Neural cell (in vitro differentiated cells): ENCODE data around the gene MAN1B1. TPM values are rescaled to one million over a fixed set of nuclear protein-coding genes. Genes with fewer than 3 reads are reported as not detected.

Experiments used
- H2AFZ ChIP-seq: fragments of 200-600, 300-800 bp; sonication (generic), shearing (Covaris generic); 2 replicates; pipeline ENCODE4 v1.6.0; 2014; ENCODE audit warnings: low read depth, mild to moderate bottlenecking, antibody characterized with exemption, low read length, moderate library complexity
- H3F3A ChIP-seq: fragments of 200-600 bp; shearing (Covaris generic); 2 replicates; pipeline ENCODE4 v1.6.1; 2016; ENCODE audit warnings: mild to moderate bottlenecking, moderate library complexity, mixed read lengths, antibody characterized with exemption, low read length; ENCODE audit not compliant: insufficient read depth, poor library complexity, severe bottlenecking
- H3K27ac ChIP-seq: fragments of 200-600, 300-800 bp; sonication (generic), shearing (Covaris generic); 2 replicates; pipeline ENCODE4 v1.5.1; 2014; ENCODE audit warnings: mild to moderate bottlenecking, low read length, moderate library complexity
- H3K27me3 ChIP-seq: fragments of 300-800, 200-600 bp; sonication (generic), shearing (Covaris generic); 2 replicates; pipeline ENCODE4 v1.6.0; 2014; ENCODE audit warnings: mild to moderate bottlenecking, low read depth, low read length, moderate library complexity; ENCODE audit not compliant: insufficient read depth
- H3K36me3 ChIP-seq: fragments of 300-800, 200-600 bp; sonication (generic), shearing (Covaris generic); 2 replicates; pipeline ENCODE4 v1.5.1; 2014; ENCODE audit warnings: mild to moderate bottlenecking, antibody characterized with exemption, low read length, moderate library complexity; ENCODE audit not compliant: insufficient read depth
- H3K4me2 ChIP-seq: fragments of 300-800, 200-600 bp; sonication (generic), shearing (Covaris generic); 2 replicates; pipeline ENCODE4 v1.6.0; 2014; ENCODE audit warnings: mild to moderate bottlenecking, low read length
- H3K4me3 ChIP-seq: fragments of 300-800, 200-600 bp; sonication (generic), shearing (Covaris generic); 2 replicates; pipeline ENCODE4 v1.5.1; 2014; ENCODE audit warnings: mild to moderate bottlenecking, low read length, moderate library complexity
- H3K79me2 ChIP-seq: fragments of 200-600 bp; shearing (Covaris generic); replicated peaks from 2 replicates; pipeline ENCODE4 v1.6.0; 2014; ENCODE audit warnings: mild to moderate bottlenecking, low read length, moderate library complexity; ENCODE audit not compliant: insufficient read depth
- H3K9ac ChIP-seq: fragments of 300-800, 200-600 bp; sonication (generic), shearing (Covaris generic); 2 replicates; pipeline ENCODE4 v1.6.1; 2016; ENCODE audit warnings: mild to moderate bottlenecking, low read length, mixed read lengths
- H3K9me2 ChIP-seq: fragments of 200-600 bp; shearing (Covaris generic); 2 replicates; pipeline ENCODE4 v1.6.1; 2016; ENCODE audit warnings: mild to moderate bottlenecking, low read length, mixed read lengths; ENCODE audit not compliant: insufficient read depth
- H3K9me3 ChIP-seq: fragments of 200-600, 300-800 bp; sonication (generic), shearing (Covaris generic); 2 replicates; pipeline ENCODE4 v1.6.1; 2016; ENCODE audit warnings: mild to moderate bottlenecking, mixed run types, low read length, moderate library complexity, mixed read lengths
- H4K20me1 ChIP-seq: fragments of 200-600 bp; shearing (Covaris generic); 2 replicates; pipeline ENCODE4 v1.6.1; 2016; ENCODE audit warnings: mild to moderate bottlenecking, mixed run types; ENCODE audit not compliant: insufficient read depth
- EP300 ChIP-seq: fragments of 450-650 bp; conservative IDR thresholded peaks from 2 replicates; pipeline ENCODE4 v1.6.1; 2014; ENCODE audit warnings: antibody characterized with exemption, mild to moderate bottlenecking, moderate library complexity; ENCODE audit not compliant: poor library complexity, severe bottlenecking
- EZH2 ChIP-seq: fragments of 200-600, 300-800 bp; shearing (Covaris generic), sonication (generic); IDR thresholded peaks from 2 replicates; pipeline ENCODE4 v1.6.1; 2014; ENCODE audit warnings: antibody characterized with exemption, low read length, borderline replicate concordance, mild to moderate bottlenecking; ENCODE audit not compliant: insufficient read depth, poor library complexity, severe bottlenecking
- MXI1 ChIP-seq: fragments of 450-650 bp; conservative IDR thresholded peaks from 2 replicates; pipeline ENCODE4 v1.6.1; 2014; ENCODE audit warnings: antibody characterized with exemption, mild to moderate bottlenecking; ENCODE audit not compliant: poor library complexity, severe bottlenecking
- POLR2AphosphoS5 ChIP-seq: IDR thresholded peaks from 2 replicates; pipeline ENCODE4 v1.6.1; 2012
- RAD21 ChIP-seq: fragments of 450-650 bp; conservative IDR thresholded peaks from 2 replicates; pipeline ENCODE4 v1.6.1; 2014; ENCODE audit warnings: antibody characterized with exemption, mild to moderate bottlenecking, moderate library complexity
- SMC3 ChIP-seq: fragments of 450-650 bp; conservative IDR thresholded peaks from 2 replicates; pipeline ENCODE4 v1.6.1; 2014; ENCODE audit warnings: antibody characterized with exemption, mild to moderate bottlenecking, moderate library complexity; ENCODE audit not compliant: poor library complexity
- TAF1 ChIP-seq: IDR thresholded peaks from 2 replicates; pipeline ENCODE4 v1.6.1; 2012; ENCODE audit warnings: low read depth
- polyA plus RNA-seq: library from polyadenylated mRNA; depleted of rRNA; stranded (reverse); fragments of >200 nt; gene quantifications from 2 replicates; pipeline ENCODE4 v1.2.3, GENCODE V29; 2014
- TF ChIP-seq, protein P1 (sequence below): fragments of 450-650 bp; IDR thresholded peaks from 2 replicates; pipeline ENCODE4 v1.5.1; 2014; ENCODE audit warnings: antibody characterized with exemption, mild to moderate bottlenecking, moderate library complexity; ENCODE audit not compliant: poor library complexity, severe bottlenecking
- TF ChIP-seq, protein P2 (sequence below): IDR thresholded peaks from 2 replicates; pipeline ENCODE4 v1.6.1; 2012; ENCODE audit warnings: borderline replicate concordance

Gene MAN1B1
- polyA plus RNA-seq, 1 donor from 2014 or later, result 72.0 TPM

DNA sequence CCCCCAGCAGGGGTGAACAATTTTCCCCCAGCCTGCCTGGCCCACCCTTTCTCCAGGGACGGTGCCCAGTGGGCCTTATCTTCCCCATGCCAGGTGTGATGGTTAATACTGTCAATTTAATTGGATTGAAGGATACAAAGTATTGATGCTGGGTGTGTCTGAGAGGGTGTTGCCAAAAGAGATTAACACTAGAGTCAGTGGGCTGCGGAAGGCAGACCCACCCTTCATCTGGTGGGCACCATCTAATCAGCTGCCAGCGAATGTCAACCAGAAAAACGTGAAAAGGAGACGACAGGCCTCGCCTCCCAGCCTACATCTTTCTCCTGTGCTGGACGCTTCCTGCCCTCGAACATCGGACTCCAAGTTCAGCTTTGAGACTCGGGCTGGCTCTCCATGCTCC lies 49.3 kb upstream of the MAN1B1 start:
- H4K20me1 ChIP-seq, result no peaks in the 10 kb centered on the region
- TF ChIP-seq EP300 (no peak), POLR2AphosphoS5 (no peak)
- H3K9me3 ChIP-seq, result no peaks in the 10 kb centered on the region
- H3K79me2 ChIP-seq, result no peaks in the 10 kb centered on the region
- H3K36me3 ChIP-seq, result no peaks in the 10 kb centered on the region
- no peak overlapping the region for H3K4me2 ChIP-seq
- H2AFZ ChIP-seq, result no peak overlapping the region
- no peaks in the 10 kb centered on the region for H3F3A ChIP-seq
- no peak overlapping the region for H3K27ac ChIP-seq
- no peak overlapping the region for H3K4me3 ChIP-seq
- H3K27me3 ChIP-seq, result no peaks in the 10 kb centered on the region
- H3K9me2 ChIP-seq, result no peaks in the 10 kb centered on the region
- no peak overlapping the region for H3K9ac ChIP-seq

DNA sequence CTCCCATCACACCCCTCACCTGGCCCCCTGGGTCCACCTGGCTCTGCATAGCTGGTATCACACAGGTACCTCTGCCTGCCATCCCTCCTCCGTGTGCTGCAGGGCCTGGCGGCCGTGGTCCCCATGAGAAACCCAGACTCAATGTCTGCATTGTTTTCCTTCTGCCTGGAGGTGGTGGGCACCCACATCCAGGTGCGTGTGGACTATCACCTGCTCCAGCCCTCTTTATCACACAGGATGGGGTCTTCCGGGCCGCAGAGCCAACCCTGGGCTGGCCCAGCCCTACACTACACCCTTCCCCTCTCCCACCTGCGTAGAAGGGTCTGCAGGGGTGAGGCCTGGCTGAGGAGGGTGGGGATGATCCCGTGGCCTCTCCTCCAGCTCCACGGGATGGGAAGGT lies 47.9 kb upstream of the MAN1B1 start:
- no peak overlapping the region for H3K9ac ChIP-seq
- no peak overlapping the region for H3K4me2 ChIP-seq
- H3K9me2 ChIP-seq, result no peaks in the 10 kb centered on the region
- TF ChIP-seq RAD21 (no peak), EP300 (no peak), EZH2 (no peak), SMC3 (no peak), MXI1 (no peak), POLR2AphosphoS5 (no peak), TAF1 (no peak)
- TF ChIP-seq, protein P1, sequence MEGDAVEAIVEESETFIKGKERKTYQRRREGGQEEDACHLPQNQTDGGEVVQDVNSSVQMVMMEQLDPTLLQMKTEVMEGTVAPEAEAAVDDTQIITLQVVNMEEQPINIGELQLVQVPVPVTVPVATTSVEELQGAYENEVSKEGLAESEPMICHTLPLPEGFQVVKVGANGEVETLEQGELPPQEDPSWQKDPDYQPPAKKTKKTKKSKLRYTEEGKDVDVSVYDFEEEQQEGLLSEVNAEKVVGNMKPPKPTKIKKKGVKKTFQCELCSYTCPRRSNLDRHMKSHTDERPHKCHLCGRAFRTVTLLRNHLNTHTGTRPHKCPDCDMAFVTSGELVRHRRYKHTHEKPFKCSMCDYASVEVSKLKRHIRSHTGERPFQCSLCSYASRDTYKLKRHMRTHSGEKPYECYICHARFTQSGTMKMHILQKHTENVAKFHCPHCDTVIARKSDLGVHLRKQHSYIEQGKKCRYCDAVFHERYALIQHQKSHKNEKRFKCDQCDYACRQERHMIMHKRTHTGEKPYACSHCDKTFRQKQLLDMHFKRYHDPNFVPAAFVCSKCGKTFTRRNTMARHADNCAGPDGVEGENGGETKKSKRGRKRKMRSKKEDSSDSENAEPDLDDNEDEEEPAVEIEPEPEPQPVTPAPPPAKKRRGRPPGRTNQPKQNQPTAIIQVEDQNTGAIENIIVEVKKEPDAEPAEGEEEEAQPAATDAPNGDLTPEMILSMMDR, result no peak
- TF ChIP-seq, protein P2, sequence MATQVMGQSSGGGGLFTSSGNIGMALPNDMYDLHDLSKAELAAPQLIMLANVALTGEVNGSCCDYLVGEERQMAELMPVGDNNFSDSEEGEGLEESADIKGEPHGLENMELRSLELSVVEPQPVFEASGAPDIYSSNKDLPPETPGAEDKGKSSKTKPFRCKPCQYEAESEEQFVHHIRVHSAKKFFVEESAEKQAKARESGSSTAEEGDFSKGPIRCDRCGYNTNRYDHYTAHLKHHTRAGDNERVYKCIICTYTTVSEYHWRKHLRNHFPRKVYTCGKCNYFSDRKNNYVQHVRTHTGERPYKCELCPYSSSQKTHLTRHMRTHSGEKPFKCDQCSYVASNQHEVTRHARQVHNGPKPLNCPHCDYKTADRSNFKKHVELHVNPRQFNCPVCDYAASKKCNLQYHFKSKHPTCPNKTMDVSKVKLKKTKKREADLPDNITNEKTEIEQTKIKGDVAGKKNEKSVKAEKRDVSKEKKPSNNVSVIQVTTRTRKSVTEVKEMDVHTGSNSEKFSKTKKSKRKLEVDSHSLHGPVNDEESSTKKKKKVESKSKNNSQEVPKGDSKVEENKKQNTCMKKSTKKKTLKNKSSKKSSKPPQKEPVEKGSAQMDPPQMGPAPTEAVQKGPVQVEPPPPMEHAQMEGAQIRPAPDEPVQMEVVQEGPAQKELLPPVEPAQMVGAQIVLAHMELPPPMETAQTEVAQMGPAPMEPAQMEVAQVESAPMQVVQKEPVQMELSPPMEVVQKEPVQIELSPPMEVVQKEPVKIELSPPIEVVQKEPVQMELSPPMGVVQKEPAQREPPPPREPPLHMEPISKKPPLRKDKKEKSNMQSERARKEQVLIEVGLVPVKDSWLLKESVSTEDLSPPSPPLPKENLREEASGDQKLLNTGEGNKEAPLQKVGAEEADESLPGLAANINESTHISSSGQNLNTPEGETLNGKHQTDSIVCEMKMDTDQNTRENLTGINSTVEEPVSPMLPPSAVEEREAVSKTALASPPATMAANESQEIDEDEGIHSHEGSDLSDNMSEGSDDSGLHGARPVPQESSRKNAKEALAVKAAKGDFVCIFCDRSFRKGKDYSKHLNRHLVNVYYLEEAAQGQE, result no peak
- no peak overlapping the region for H3K27ac ChIP-seq
- H3K4me3 ChIP-seq, result no peak overlapping the region
- no peaks in the 10 kb centered on the region for H4K20me1 ChIP-seq
- no peaks in the 10 kb centered on the region for H3F3A ChIP-seq
- no peaks in the 10 kb centered on the region for H3K36me3 ChIP-seq
- no peaks in the 10 kb centered on the region for H3K27me3 ChIP-seq
- H3K79me2 ChIP-seq, result peaks cover 5% of the 10 kb centered on the region
- H3K9me3 ChIP-seq, result no peaks in the 10 kb centered on the region
- H2AFZ ChIP-seq, result no peak overlapping the region
